ENCODE measurements around the gene FNBP1L.

The FNBP1L gene

GRCh38 chr1:93603601-93604000 lies 155.7 kb downstream of the FNBP1L start:
- in situ Hi-C loops (cut with MboI; ENCODE audit: low sequenced_read_pairs): loop anchor here (25.0 kb wide), 1 partner anchor 166 kb away; the partner anchor contains the start of gene FNBP1L

All from HL-60/S4 treated with phorbol 12-myristate 13-acetate at 8.2 ng/mL for 4 days and 3 days (cell line).